Measurements from ENCODE around the gene ISL2. TPM values are rescaled to one million over a fixed set of nuclear protein-coding genes. Genes with fewer than 3 reads are reported as not detected.

ISL2 gene
- total RNA-seq, 1 donor from 2014 or later: not detected

GRCh38 chr15:76325704-76326103 is 10.9 kb upstream of the ISL2 start:
- intact Hi-C loops (cut with micrococcal nuclease): no loop called here
- DNase-seq (no peak), ATAC-seq (no peak)

GRCh38 chr15:76327191-76328105 is 9.1 kb upstream of the ISL2 start:
- peak; percentile 93 for ATAC-seq
- peak; percentile 48 for DNase-seq
- intact Hi-C loops (cut with micrococcal nuclease): no loop called here

- intact Hi-C loops (cut with micrococcal nuclease): no loop called here
- ATAC-seq (no peak), DNase-seq (no peak)
These were observed 8.4 kb upstream of the ISL2 start for GRCh38 chr15:76328106-76328696.

GRCh38 chr15:76328958-76329357 is 7.6 kb upstream of the ISL2 start:
- intact Hi-C loops (cut with micrococcal nuclease): no loop called here
- ATAC-seq (no peak), DNase-seq (no peak)

GRCh38 chr15:76330080-76330680 is 6.4 kb upstream of the ISL2 start:
- DNase-seq: peak; percentile 43
- intact Hi-C loops (cut with micrococcal nuclease): no loop called here
- peak; percentile 67 for ATAC-seq

GRCh38 chr15:76332796-76333195 is 3.8 kb upstream of the ISL2 start:
- no peak for DNase-seq
- intact Hi-C loops (cut with micrococcal nuclease): no loop called here
- no peak for ATAC-seq

GRCh38 chr15:76333309-76333708 is 3.3 kb upstream of the ISL2 start:
- DNase-seq (no peak), ATAC-seq (no peak)
- intact Hi-C loops (cut with micrococcal nuclease): no loop called here

- DNase-seq (no peak), ATAC-seq (no peak)
- intact Hi-C loops (cut with micrococcal nuclease): no loop called here
These were observed 2.7 kb upstream of the ISL2 start for GRCh38 chr15:76333720-76334437.

- ATAC-seq (no peak), DNase-seq (no peak)
- intact Hi-C loops (cut with micrococcal nuclease): no loop called here
These were observed 1.9 kb upstream of the ISL2 start for GRCh38 chr15:76334438-76335306.

- intact Hi-C loops (cut with micrococcal nuclease): no loop called here
- DNase-seq (no peak), ATAC-seq (no peak)
These were observed 993 bp upstream of the ISL2 start for GRCh38 chr15:76335307-76336253.

GRCh38 chr15:76337059-76337695 is 604 bp downstream of the ISL2 start:
- no peak for DNase-seq
- intact Hi-C loops (cut with micrococcal nuclease): no loop called here
- no peak for ATAC-seq

GRCh38 chr15:76337696-76338485 is 1.3 kb downstream of the ISL2 start:
- intact Hi-C loops (cut with micrococcal nuclease): no loop called here
- ATAC-seq: no peak
- DNase-seq: no peak

- intact Hi-C loops (cut with micrococcal nuclease): no loop called here
- no peak for DNase-seq
- no peak for ATAC-seq
These were observed 2.1 kb downstream of the ISL2 start for GRCh38 chr15:76338486-76339304.

- DNase-seq (no peak), ATAC-seq (no peak)
- intact Hi-C loops (cut with micrococcal nuclease): no loop called here
These were observed 3.0 kb downstream of the ISL2 start for GRCh38 chr15:76339305-76340197.

All from left ventricle myocardium superior (tissue), 1 donor.